BLaER1 (cell line): ENCODE measurements around the gene ATG7.

Source experiments
- H3K27ac ChIP-seq: shearing (Covaris generic); formaldehyde crosslinking; 2 replicates; pipeline ENCODE4 v1.8.1; 2022
- H3K27me3 ChIP-seq: shearing (Covaris generic); formaldehyde crosslinking; 2 replicates; pipeline ENCODE4 v1.8.1; 2022
- H3K36me3 ChIP-seq: shearing (Covaris generic); formaldehyde crosslinking; 2 replicates; pipeline ENCODE4 v1.8.1; 2022
- H3K4me1 ChIP-seq: shearing (Covaris generic); formaldehyde crosslinking; 2 replicates; pipeline ENCODE4 v1.8.1; 2022
- H3K4me2 ChIP-seq: shearing (Covaris generic); formaldehyde crosslinking; 2 replicates; pipeline ENCODE4 v1.8.1; 2022
- H3K4me3 ChIP-seq: shearing (Covaris generic); formaldehyde crosslinking; 2 replicates; pipeline ENCODE4 v1.8.1; 2022
- H3K9ac ChIP-seq: shearing (Covaris generic); formaldehyde crosslinking; 2 replicates; pipeline ENCODE4 v1.8.1; 2022
- H3K9me3 ChIP-seq: shearing (Covaris generic); formaldehyde crosslinking; 2 replicates; pipeline ENCODE4 v1.8.1; 2022
- H4K20me1 ChIP-seq: shearing (Covaris generic); formaldehyde crosslinking; 2 replicates; pipeline ENCODE4 v1.8.1; 2022
- Cebpa-rat ChIP-seq: shearing (Covaris generic); IDR thresholded peaks from 2 replicates; pipeline ENCODE4 v1.8.1; 2022

Gene ATG7

DNA sequence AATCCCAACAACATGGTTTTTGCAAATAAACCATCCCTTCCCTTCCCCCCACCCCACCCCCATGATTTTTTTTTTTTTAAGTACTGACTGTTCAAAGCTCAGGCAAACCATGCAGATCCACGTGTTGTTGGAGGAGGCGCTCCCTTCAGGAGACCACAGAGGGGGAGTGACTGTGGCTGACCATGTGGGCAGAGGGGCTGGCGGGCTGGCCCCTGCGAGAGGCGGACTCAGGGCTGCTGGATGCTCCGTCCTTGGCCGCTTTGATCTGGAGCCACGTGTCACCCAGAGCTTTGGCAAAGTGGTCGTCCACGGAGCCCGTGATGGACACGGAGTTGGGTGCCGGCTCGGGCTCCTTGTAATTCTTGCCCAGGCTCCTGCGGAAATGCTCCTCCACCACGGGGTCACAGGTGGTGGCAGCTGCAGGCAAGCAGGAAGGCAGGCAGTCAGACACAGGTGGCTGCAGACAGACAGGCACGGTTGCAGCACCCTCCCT is 286.3 kb downstream of the ATG7 start:
- Histone ChIP-seq H3K27me3 (no peaks in the 10 kb centered on the region), H3K4me2 (peak overlapping the region; percentile 75), H3K36me3 (peaks cover 86% of the 10 kb centered on the region), H4K20me1 (peaks cover 100% of the 10 kb centered on the region), H3K9ac (peak overlapping the region; percentile 50), H3K27ac (peak overlapping the region; percentile 49), H3K4me3 (no peak overlapping the region), H3K4me1 (peaks cover 78% of the 10 kb centered on the region), H3K9me3 (no peaks in the 10 kb centered on the region)
- no peak for TF ChIP-seq Cebpa-rat

DNA sequence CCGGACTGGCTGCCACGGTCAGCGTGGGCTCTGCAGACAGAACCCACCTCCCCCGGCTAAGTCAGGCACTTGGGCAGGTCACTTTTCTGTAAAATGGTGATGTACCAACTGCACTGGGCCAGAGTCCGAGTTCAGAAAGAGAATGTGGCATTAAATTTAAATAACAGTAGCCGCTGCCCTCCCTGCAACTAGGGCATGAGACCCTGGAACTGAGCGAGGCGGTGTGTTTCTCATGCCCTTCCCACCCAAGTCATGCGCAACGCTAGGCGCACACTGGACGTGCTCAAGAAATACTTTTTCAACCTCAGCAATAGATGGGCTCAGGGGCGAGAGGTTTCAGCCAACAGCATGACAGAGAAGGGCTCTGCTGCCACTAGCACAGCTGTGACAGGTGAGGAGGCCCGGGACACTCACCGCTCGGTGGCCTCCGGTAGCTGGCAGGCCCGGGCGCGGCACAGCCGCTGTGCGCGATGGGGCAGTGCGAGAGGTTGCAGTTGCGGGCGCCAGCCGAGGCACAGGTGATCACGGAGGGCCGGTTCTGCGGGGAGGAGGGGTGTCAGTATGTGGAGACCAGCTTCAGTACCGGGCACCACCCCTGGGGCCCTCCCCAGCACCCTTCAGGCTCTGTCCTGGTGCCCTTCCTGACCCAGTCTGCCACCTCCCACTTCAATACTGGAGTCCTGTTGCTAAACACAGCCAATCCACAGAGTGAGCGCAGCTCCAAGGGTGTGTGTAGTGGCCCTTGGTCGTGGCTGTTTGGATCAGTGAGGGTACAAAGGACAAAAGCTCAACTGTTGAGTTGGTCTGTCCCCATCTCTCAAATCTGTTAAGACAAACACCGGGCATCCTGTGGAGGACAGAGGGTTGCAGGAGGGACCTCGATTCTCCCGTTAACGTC is 287.0 kb downstream of the ATG7 start:
- Histone ChIP-seq H4K20me1 (peaks cover 100% of the 10 kb centered on the region), H3K4me1 (peaks cover 79% of the 10 kb centered on the region), H3K4me2 (peak overlapping the region; percentile 75), H3K4me3 (no peak overlapping the region), H3K27ac (peak overlapping the region; percentile 49), H3K27me3 (no peaks in the 10 kb centered on the region), H3K36me3 (peaks cover 86% of the 10 kb centered on the region), H3K9me3 (no peaks in the 10 kb centered on the region), H3K9ac (peak overlapping the region; percentile 50)
- TF ChIP-seq Cebpa-rat: no peak

DNA sequence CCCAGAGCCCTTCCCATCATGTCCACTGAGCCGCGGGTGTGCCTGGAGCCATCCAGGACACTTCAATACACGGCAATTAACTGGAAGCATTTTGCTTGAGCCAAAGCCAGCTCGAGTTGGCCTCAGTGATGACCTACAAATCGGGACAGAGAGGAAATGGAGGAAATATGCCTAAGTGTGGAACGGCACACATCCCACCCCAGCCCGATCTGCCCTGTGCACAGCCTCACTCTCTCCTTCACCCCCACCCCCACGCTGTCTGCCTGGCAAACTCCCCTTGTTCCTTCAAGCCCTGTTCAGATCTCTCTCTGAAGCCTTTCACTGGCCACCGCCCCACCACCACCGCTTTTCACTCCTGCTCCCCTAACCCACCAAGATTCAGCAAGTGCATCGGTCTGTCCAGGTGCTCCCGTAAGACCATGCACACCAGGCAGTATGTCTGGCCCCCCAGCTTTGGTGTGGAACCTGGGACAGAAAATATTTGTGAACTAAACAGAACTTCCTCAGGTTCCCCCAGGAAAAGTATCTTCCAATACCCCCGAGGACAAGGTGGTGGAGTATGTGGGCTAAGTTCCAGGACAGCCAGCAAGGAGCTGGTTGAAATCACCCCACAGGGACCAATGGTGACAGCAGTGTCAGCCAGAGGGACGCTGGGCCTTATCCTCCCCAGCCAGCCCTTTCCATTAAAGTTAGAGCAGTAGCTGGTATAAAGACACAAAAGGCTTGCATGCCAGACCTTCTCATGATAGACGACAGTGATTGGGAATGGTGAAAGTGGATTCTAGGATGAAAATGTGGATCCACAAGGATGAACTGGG is 287.8 kb downstream of the ATG7 start:
- Histone ChIP-seq H3K36me3 (peaks cover 86% of the 10 kb centered on the region), H3K4me3 (no peak overlapping the region), H3K4me2 (peak overlapping the region; percentile 75), H3K27me3 (no peaks in the 10 kb centered on the region), H3K9me3 (no peaks in the 10 kb centered on the region), H3K4me1 (peaks cover 79% of the 10 kb centered on the region), H3K9ac (peak overlapping the region; percentile 45; the same call in 1 of the 2 replicates), H4K20me1 (peaks cover 100% of the 10 kb centered on the region), H3K27ac (peak overlapping the region; percentile 49)
- no peak for TF ChIP-seq Cebpa-rat

DNA sequence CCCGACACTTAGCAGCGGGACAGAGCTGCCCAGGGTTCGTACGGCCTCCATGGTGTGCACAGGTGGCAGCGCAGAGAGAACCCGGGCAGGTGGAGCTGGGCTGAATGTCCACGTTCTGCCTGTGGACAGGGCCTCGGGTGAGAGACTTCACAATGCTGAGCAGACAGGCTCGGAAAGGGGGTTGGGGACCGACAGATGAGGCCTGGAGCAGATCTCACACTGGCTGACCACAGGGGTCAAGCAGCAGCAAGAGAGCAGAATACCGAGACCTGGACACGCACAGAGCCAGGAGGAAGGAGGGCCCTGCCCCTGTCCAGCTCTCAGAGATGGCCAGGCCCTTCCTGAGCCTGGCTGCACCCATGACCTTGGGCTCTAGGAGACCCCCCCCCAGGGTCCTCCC is 288.5 kb downstream of the ATG7 start:
- no peaks in the 10 kb centered on the region for H3K9me3 ChIP-seq
- H3K4me1 ChIP-seq: peaks cover 78% of the 10 kb centered on the region
- peak overlapping the region; percentile 75; the same call in 1 of the 2 replicates for H3K4me2 ChIP-seq
- H3K27me3 ChIP-seq: no peaks in the 10 kb centered on the region
- H3K4me3 ChIP-seq: no peak overlapping the region
- 0 out of 2 replicates have a peak overlapping the region, but pooled peaks have one; percentile 18 for H3K27ac ChIP-seq
- TF ChIP-seq Cebpa-rat: no peak
- peaks cover 100% of the 10 kb centered on the region for H4K20me1 ChIP-seq
- peaks cover 86% of the 10 kb centered on the region for H3K36me3 ChIP-seq
- H3K9ac ChIP-seq: no peak overlapping the region

DNA sequence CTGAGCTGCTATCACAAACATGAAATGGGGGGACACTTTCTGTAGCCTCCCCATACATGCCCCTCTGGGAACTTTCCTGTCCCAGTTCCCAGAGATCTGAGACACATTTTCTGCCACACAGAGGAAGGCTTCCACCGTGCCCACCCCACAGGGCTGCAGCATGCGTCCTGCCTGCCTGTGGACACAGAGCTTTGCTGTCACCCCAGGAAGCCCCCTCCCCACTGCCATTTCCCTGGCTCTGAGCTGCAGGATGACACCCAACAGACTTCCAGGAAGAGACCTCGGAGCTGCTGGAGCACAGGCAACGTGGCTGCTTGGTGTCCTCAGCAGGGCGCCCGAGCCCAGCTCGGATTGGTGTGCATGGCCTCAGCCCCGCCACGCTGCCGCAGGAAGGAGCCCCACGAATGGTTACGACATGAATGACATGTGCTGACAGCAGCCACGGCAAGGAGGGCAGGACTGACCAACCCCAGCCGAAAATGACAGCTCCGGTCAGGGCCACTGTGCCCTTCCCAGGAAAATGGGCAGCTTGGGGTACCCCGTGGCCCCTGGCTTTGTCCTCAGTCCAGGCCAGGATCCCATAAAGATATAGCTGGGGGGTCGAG is 290.2 kb downstream of the ATG7 start:
- Histone ChIP-seq H3K27ac (peak overlapping the region; percentile 14; the same call in 1 of the 2 replicates), H3K4me2 (peak overlapping the region; percentile 36), H3K36me3 (peaks cover 90% of the 10 kb centered on the region), H3K4me1 (peaks cover 61% of the 10 kb centered on the region), H3K27me3 (no peaks in the 10 kb centered on the region), H3K4me3 (no peak overlapping the region), H3K9me3 (no peaks in the 10 kb centered on the region), H3K9ac (no peak overlapping the region), H4K20me1 (peaks cover 100% of the 10 kb centered on the region)
- TF ChIP-seq Cebpa-rat: no peak

DNA sequence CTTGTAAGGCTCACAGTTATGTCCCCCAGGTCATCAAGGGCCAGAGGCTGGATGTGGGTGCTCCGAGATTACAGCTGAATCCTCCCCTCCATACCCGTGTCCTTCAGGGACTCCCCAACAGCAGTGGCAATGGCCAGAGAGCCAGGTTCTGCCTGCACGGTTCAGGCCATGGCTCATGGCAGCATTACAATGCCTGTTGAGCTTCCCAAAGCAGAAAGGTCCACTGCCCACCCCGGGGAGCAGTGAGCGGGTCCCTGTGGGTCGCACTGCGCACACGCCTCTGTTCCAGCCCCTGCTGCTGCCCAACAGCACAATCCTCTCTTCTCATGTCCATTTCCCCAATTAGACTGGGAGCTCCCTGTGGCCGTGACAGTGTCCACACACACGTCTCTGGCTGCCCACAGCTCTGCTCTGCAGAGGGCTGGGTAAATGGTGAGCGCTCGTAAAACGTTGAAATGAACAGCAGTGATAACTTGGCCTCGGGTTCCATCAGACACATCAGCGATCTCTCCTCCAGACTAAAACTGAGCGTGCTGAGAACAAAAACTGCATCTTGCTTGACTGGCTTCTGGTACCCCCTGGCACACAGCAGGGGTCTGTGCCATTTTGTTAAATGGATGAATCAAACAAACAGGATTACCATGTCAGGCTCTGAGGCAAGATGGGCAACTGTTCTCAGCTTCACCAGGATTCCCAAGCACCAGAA is 291.1 kb downstream of the ATG7 start:
- no peaks in the 10 kb centered on the region for H3K27me3 ChIP-seq
- no peaks in the 10 kb centered on the region for H3K9me3 ChIP-seq
- peaks cover 99% of the 10 kb centered on the region for H3K36me3 ChIP-seq
- H4K20me1 ChIP-seq: peaks cover 100% of the 10 kb centered on the region
- no peak overlapping the region for H3K9ac ChIP-seq
- H3K4me1 ChIP-seq: peaks cover 52% of the 10 kb centered on the region
- H3K4me2 ChIP-seq: no peak overlapping the region
- TF ChIP-seq Cebpa-rat: no peak
- H3K4me3 ChIP-seq: no peak overlapping the region
- no peak overlapping the region for H3K27ac ChIP-seq

DNA sequence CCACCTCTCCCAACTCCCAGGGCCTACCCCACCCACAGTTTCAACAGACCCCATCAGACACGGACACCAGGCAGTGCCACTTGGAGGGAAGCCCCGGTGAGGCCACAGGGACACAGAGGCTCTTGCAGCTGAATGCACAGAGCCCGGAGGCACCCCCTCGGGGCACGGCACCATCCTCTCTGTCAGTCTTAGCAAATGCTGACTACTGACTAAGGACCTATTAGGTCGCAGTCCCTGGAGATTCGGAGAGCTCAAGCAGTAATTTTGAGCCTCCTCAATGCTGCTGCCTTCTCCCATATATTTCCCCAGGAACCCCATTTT is 291.6 kb downstream of the ATG7 start:
- no peak for TF ChIP-seq Cebpa-rat
- Histone ChIP-seq H3K27ac (no peak overlapping the region), H3K9me3 (no peaks in the 10 kb centered on the region), H3K36me3 (peaks cover 99% of the 10 kb centered on the region), H3K4me3 (no peak overlapping the region), H3K4me1 (peaks cover 47% of the 10 kb centered on the region), H4K20me1 (peaks cover 100% of the 10 kb centered on the region), H3K4me2 (no peak overlapping the region), H3K27me3 (no peaks in the 10 kb centered on the region), H3K9ac (no peak overlapping the region)

DNA sequence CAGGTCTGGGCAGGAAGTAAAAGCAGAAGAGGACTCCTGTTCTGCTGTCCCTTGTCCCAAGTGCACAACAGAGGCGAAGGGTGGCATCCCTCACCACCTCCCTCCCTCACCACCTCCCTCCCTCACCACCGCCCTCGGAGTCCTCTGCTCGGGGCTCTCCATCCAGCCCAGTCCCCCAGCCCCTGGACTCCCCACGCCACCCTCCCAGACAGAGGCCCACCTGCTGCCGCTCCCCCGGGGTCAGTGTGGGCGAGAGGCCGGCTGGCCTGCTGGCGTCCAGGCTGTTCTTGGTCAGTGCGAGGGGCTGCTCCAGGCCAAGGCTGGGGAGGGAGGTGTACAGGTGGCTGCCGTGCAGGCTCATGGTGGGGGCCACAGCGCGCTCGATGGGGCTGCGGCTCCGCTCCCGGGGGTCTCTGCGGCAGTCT is 292.4 kb downstream of the ATG7 start:
- no peak for TF ChIP-seq Cebpa-rat
- Histone ChIP-seq H3K9ac (no peak overlapping the region), H3K4me3 (no peak overlapping the region), H3K4me2 (no peak overlapping the region), H3K36me3 (peaks cover 99% of the 10 kb centered on the region), H3K27me3 (no peaks in the 10 kb centered on the region), H3K27ac (no peak overlapping the region), H4K20me1 (peaks cover 100% of the 10 kb centered on the region), H3K9me3 (no peaks in the 10 kb centered on the region), H3K4me1 (peaks cover 39% of the 10 kb centered on the region)

DNA sequence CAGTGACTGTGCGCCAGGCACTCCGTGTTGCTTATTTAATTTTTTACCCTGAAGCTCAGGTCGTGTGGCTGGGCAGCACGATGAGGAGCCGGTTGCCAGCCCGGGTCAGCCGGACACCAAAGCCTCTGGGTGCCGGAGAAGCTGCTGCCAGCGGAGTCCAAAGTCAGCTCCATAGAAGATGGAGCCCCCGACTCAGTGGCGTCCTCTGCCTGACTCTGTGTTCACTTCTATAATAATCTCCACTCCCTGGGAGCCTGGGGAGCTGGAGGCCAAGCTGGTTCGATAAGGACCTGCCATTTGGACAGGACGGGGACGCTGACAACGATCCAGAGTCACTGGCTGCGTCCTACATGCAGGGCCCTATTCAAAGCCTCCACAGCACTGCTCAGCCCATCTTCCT is 292.9 kb downstream of the ATG7 start:
- H3K4me3 ChIP-seq: no peak overlapping the region
- peaks cover 100% of the 10 kb centered on the region for H4K20me1 ChIP-seq
- H3K9me3 ChIP-seq: no peaks in the 10 kb centered on the region
- H3K4me1 ChIP-seq: peaks cover 34% of the 10 kb centered on the region
- H3K36me3 ChIP-seq: peaks cover 99% of the 10 kb centered on the region
- no peaks in the 10 kb centered on the region for H3K27me3 ChIP-seq
- H3K27ac ChIP-seq: no peak overlapping the region
- no peak overlapping the region for H3K9ac ChIP-seq
- no peak overlapping the region for H3K4me2 ChIP-seq
- TF ChIP-seq Cebpa-rat: no peak
